EL (cell line): ENCODE measurements around the gene SRRM3.
"Not testable (repeated sequence)": the region's sequence is repeated elsewhere in the genome, so short reads cannot be mapped to it uniquely, and the experiment has no call there.

ENCODE experiments used
- DNase-seq: peaks from one replicate; pipeline ENCODE4 v3.0.0-alpha.2; 2016

Gene SRRM3, protein sequence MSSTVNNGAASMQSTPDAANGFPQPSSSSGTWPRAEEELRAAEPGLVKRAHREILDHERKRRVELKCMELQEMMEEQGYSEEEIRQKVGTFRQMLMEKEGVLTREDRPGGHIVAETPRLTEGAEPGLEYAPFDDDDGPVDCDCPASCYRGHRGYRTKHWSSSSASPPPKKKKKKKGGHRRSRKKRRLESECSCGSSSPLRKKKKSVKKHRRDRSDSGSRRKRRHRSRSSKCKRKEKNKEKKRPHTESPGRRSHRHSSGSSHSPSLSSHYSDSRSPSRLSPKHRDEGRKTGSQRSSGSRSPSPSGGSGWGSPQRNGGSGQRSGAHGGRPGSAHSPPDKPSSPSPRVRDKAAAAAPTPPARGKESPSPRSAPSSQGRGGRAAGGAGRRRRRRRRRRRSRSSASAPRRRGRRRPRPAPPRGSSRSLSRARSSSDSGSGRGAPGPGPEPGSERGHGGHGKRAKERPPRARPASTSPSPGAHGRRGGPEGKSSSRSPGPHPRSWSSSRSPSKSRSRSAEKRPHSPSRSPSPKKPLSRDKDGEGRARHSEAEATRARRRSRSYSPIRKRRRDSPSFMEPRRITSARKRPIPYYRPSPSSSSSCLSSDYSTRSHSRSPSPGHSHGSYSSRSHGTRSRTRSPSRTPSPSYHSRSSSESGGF

DNA sequence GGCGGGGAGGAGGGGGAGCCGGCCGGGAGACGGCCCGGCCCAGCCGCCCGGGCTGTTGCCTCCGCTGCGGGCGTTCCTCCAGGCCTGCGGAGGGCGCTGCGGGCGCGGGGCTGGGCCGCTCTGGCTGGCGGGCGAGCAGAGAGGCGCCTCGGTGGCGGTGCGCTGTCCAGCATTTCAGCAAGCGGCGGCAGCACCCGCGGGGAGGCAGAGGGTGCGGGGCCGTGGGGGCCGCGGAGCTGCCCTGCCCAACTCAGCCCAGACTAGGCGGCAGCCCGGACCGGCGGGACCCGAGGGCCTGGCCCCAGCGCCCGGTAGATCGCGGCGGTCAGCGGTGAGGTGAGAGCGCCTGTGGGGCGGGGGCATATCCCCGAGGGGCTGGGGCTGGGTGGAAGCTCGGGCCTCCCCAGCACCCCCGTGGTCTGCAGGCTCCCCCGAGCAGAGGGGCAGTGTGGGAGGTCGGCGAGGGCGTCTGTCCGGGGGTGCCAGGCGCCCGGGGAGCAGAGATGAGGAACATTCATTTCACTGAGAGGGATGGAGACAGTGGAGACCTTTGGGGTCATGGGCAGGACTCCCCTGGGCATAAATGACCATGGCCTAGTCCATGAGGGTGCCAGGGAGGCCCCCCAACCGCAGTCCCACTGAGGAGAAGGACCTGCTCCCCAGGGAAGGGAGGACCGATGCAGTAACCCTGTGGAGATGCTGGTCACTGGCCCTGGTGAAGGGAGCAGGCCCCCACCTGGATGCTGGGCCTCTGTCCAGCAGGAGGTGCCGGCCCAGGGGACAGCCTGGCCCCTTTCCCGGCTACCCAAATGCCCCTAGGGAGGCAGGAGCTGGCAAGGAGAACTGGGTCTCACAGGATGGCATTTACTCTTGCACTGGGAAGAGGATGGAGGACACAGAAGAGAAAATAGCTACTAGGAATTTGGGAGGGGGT is at the start of gene SRRM3:
Gene SRRM3, plus strand, starts transcription at position 165 of the 934 bp plus-strand sequence. CDS start 33,171 bp downstream, outside the sequence.
- DNase-seq = peak; percentile 66

DNA sequence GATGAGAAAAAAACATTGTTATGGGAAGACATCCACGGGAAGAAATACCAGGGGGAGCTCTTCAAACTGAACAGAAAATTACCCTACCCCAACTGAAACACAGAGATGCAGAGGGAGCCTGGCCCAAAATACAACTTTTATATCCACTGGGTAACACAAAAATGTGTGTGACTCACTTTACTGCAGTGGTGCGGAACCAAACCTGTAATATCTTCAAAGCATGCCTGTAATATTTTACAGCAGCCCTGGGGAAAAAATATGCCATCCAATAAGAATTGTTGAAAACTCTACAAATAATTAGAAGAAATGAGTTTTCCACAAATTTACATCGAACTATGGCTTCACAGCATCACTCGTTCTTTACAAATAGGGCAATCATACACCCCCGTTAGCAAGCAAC is 49.8 kb upstream of the SRRM3 start:
- DNase-seq = no peak

DNA sequence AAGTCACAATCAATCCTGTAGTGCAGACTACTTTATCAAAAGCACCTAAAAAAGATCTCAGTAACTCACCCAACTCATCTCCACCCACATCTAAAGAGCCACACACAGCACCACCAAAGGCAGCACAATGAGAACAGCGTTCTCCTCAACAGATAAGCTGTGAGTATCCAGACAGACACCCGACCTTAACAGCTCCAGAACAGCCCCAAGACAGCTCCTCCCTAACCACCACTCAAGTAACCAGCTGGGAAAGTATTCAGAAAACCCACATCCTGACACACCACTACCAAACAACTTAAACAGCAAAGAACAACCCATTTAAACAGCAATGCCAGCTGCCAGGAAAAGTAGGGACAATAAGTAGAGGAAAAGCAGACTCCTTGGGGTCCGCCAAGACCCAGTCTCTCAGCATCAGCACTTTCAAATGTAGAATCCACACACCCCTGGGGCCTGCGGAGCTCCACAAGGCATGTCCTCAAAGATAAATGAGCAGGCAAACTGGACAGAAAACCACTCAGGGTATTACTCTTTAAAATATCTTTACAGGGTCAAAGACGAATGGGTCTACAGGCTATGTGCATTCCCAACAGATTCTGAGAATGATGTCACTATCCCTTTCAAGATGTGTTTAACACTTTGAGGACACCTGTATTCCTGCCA is 48.0 kb upstream of the SRRM3 start:
- not testable (repeated sequence) for DNase-seq

DNA sequence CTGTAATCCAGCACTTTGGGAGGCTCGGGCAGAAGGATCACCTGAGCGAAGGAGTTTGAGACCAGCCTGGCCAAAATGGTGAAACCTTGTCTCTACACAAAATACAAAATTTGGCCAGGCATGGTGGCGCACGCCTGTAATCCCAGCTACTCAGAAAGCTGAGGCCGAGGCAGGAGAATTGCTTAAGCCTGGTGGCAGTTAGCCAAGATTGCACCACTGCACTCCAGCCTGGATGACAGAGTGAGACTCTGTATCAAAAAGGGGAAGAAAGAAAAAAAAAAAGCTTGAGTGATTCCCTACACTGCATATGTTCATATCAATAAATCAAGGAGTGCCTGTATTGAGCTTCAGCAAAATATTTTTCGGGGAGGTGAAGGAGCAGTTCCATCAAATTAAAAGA is 45.8 kb upstream of the SRRM3 start:
- DNase-seq = peak; percentile 34

DNA sequence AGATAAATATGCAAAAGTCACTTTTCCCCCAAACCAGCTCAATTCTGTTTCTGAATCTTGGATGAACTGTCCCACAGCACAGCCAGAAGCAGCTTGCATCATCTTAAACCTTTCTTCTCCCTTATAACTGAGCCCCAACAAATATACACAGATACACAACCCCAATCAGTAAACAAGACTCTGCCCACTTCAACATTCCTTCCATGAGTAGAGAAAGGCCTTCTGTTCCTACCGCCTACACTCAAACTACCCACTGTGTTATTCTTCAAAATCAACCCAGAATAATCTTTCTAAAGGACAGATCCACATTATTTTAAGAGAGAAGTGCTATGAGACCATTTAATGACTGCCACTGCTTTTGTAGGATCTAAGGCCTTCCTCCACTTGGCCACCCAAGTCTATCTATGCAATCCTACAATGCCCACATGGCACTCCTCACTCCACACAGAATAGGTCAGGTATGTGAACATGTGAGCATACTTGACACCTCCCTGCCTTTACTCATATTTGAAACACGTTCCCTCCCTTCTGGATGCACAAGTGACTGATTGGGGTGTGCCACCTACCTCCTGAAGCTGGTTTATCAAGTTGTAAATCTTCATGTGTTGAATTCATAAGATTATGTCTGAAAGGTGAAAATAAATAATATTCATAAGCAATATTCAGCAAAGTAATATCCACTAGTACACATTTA is 44.6 kb upstream of the SRRM3 start:
- not testable (repeated sequence) for DNase-seq

DNA sequence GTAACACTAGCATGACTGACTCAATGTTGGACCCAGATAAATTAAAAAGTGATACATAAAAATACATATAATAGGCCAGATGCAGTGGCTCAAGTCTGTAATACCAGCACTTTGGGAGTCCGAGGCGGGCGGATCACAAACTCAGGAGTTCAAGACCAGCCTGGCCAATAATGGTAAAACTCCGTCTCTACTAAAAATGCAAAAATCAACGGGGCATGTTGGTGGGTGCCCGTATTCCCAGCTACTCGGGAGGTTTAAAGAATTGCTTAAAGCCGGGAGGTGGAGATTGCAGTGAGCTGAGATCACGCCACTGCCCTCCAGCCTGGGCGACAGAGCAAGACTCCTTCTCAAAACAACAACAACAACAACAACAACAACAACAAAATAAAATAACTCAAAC is 43.3 kb upstream of the SRRM3 start:
- not testable (repeated sequence) for DNase-seq

DNA sequence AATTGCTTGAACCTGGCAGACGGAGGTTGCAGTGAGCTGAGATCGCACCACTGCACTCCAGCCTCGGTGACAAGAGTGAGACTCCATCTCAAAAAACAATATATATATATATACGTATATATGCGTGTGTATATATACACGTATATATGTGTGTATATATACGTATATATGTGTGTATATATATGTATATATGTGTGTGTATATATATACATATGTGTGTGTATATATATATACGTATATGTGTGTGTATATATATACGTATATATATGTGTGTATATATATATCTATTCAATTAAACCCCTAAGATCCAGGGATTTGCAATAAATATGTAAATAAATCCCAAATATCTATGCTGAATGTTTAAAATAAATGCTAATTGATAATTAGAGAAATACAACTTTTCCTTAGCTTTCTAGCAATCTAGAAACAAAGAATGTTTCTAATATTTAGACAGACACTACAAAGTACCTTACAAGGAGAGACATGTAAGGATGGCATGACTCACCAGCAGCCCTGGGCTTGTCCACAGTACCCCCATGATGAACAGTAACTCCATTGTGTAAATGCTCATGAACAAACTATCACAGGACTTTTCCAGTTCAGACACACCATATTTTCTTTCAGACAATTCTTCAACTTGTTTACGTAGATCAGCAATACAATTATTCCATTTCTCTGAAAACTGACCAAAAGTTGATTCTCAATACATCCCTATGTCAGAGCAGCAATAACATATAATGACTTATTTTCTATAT is 39.1 kb upstream of the SRRM3 start:
- not testable (repeated sequence) for DNase-seq

DNA sequence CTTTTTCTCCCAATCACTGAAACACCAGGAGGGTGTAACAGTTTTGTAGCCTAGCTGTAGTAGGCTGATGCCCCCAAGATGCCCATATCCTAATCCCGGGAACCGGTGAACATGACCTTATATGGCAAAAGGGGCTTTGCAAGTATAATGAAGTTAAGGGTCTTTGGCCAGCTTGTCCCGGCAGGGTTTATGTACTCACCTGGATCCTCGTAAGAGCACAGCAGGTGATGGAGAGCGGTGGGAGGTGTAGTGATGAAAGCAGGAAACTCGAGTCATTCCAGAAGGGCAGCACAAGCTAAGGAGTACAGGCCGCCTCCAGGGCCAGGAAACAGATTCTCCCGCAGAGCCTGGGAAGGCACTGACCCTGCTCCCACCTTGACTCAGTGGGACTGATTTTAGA is 37.9 kb upstream of the SRRM3 start:
- DNase-seq = not testable (repeated sequence)

DNA sequence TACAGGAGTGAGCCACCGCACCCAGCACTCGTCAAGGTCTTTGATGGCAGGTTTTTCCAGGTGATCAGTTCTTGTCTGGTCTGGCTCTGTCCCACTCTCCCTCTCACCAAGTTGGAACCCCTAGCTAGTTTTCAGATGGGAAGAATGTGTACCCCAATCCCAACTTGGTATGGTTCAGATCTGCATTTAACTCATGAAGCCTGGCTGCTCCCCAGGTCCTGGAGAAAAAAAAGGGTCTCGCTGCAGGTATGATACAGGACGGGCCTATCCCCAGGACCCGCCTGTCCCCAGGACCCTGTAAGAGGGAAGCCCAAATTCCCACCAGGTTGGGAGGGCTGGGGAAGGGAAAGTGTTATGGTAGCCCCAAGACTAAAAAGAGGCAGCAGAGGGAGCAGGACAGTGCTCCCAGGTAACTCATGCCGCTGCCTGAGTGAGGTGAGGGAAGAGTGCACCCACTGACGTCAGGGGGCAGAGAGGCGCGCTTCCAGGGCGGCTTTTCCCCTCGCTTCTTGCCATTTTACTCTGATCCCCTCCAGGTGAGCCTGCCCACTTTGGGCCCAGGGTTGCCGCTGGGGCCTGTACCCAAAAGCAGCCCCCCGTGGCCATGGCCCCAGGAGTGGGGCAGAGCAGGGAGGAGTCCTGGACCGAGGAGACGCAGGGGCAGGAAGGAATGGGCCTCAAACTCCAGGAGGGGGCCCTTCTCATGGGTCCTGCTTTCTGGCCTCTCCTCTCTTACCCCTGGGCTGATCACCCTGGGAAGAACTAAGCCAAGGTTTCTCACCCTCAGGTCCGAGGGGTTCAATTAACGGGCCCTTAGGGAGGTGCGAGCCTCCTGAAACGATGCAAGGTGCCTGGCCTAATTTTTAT is 36.4 kb upstream of the SRRM3 start:
- DNase-seq = no peak

DNA sequence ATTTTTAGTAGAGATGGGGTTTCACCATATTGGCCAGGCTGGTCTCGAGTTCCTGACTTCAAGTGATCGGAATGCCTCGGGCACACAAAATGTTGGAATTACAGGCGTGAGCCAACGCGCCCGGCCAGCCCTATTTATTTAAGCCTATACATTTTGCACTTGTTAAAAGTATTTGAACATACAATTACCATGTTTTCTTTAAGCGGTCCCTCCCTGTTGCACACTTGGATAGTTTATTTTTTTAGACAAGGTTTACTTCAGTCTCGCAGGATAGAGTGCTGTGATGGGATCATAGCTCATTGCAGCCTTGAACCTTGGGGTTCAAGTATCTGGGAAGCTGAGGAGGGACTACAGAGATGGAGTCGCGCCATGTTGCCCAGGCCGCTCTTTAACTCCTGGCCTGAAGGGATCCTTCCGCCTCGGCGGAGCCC is 35.7 kb upstream of the SRRM3 start:
- DNase-seq = no peak

DNA sequence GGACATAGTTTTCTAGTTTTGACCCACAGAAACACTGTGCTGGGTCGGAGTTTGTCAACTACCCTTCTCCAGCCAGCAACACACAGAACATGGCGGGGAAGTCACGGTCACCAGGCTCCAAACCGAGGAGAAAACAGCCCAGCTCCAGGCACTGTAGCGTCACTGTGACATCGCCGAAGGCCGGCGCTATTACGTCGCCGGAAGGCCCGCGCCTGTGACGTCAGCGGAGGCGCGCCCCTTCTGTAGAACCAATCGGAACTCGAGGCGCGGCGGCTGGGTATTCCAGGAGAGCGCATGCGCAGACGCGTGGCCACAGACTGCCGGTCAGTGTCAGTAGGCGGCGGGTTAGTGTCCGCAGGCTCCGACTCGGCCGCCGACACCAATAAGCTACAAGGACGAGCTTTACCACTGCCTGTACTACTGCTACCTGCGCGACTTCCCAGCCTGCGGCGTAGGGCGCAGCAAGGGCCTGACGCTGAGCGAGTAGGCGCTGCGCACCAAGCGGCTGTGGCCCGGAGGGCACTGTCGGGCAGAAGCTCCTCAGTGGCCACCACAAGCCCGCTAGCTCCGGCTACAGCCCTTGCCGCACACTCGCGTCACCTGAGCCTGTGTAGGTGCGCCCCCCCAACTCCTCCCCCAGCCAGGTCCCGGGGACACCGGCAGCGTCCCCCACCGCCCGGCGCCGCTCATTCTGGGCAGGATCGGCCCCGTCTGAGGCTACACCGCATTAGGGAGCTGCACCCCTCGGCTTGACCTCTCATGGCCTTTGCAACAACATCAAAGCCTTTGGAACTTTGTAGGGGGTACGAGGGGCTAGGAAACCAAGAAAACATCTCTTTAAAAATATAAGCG is 35.1 kb upstream of the SRRM3 start:
- peak; percentile 95 for DNase-seq

DNA sequence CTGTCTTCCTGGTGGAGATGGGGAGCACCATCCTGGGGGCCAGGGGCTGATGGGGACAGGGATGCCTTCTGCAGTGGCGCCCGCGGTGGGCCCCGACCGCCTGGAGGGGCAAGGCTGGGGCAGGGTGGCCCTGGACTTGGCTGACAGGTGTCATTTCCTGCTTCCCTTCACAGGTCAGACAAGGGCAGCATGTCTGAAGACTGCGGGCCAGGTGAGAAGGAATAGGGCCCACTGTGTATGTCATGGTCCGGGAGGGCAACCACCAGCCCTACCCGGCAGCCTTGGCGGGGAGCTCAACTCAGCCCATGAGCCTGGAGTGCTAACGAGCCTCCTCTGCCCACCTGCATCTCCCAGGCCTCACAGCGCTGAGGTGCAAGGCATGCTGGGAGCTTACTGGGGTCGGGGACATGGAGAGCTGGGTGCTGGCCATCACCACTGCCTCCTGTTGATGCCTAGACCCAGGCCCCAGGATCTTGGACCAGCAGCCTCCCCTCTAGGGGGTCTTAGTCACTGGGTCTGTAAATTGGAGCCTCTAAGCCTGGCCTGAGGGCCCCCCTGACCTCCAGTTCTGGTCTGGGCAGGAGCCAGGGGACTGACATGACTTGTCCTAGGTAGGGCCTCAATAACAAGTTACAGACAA is 28.0 kb upstream of the SRRM3 start:
- no peak for DNase-seq

DNA sequence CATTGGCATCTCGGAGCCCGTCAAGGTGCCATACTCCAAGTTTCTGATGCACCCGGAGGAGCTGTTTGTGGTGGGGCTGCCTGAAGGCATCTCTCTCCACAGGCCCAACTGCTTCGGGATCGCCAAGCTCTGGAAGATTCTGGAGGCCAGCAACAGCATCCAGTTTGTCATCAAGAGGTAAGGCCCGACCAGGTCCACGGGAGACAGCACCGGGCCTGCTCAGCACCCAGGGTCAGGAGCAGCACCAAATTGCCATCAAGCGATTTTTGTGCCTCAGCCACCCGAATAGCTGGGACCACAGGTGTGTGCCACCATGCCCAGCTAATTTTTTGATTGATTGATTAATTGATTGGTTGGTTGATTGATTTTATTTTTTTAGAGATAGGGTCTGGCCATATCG is 24.7 kb upstream of the SRRM3 start:
- DNase-seq = not testable (repeated sequence)

DNA sequence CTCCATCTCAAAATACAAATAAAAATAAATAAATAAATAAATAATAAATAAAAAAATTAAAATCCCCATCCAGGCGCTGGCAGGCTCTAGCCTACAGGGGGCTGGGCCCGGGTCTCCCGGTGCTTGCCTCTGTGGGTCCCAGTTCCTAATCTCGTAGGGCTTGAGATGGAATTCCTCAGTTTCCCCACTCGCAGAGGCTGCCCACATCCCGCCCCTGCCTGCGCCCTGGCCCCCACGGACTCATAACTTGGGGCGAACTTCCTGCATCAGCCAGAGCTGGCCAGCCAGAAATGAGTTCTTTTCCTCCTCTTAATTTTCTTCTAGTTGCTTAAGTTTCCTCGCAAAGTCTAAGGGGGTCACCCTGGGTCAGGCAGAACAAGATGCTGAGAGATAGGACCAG is 22.0 kb upstream of the SRRM3 start:
- no peak for DNase-seq

DNA sequence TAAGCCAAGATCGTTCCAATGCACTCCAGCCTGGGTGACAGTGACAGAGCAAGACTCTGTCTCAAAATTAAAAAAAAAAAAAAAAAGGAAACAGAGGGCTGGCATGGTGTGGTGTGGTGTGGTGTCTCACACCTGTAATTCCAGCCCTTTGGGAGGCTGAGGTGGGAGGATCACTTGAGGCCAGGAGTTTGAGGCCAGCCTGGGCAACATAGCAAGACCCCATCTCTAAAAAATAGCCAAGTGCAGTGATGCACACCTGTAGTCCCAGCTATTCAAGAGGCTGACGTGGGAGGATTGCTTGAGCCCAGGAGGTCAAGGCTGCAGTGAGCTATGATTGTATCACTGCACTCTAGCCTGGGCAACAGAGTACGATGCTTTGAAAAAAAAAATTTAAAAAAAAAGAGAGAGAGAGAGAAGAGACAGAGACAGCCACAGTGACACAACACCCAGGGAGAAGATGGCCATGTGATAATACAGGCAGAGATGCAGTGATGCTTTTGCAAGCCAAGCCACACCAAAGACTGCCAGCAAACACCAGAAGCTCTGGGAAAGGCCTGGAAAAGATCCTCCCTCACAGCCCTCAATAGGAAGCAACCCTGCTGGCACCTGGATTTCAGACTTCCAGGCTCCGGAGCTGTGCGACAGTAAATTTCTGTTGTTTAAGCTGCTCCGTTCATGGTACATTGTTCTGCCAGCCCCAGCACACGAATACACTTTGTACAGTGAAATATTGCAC is 19.3 kb upstream of the SRRM3 start:
- no peak for DNase-seq

DNA sequence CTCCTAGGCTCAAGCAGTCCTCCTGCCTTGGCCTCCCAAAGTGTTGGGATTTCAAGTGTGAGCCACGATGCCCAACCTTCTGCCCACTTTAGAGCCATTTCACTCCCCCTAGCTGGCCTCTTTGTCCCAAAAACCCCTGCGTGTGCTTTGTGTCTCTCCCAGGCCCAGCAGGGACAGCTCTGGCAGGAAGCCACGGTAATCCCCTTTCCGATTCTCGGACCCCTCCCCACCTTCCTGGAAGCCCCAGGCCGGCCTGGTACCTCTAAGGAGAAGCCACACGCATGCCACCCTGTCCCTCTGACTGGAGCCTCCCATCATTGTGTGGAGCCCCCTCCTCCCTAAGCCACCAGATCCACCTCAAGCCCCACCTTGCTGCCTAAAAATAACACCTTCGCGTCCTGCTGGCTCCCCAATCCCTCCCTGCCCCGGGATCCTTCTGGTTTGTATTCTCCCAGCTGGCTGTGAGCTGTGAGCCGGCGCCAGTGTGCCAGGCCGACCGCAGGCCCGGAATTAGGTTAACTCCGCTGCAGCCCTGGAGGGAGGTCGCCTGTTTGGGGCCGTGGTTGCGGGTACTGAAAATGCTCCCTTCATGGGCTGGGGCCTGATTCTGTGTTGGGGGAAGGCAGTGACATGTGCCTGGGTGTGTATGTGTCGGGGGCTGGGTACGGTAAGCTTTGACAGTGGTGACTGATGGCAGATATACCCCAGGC is 16.4 kb upstream of the SRRM3 start:
- DNase-seq = no peak

DNA sequence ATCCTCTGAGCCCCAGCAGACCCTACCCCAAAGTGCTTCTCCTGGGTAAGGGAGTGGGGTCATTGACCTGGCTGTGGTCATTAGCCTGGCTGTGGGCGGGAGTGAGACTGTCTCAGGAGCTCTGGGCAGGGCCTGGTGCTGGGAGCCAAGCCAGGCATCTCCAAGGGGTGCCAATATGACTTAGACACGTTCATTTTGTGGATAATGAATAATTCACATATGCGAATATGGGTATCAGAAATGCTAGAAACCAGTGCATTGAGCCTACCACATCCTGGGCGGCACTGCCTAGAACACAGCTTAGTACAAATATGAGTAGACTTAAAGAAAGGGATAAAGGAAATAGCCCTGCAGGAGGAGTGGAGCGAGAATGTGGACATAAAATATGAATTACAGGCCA is 14.4 kb upstream of the SRRM3 start:
- no peak for DNase-seq
